ENCODE measurements around the gene CYP4F8. TPM values are rescaled to one million over a fixed set of nuclear protein-coding genes. Genes with fewer than 3 reads are reported as not detected.

CYP4F8 gene
- total RNA-seq, 1 experiment from 2014 or later: not detected

DNA sequence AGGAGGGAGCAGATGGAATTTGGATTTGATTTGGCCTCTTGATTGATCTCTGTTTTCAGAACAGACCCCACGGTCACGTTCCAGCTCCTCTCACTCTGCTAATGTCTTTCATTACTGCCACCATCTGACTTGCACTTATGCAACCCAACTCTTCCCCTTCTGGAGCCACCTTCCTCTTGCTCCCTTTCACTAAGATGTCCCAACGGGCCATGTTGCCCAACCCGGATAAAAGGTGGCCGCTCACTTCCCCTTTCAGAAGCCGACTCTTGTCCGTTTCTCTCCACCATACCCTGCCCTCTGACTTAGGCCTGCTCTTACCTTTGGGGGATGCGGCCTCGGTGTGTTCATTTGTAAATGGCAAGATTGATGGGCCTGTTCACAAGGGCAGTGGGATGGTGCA is 27.4 kb upstream of the CYP4F8 start:
- Histone ChIP-seq H2BK5ac (ENCODE audit: insufficient read length, low read length) (no peak overlapping the region), H2AFZ (ENCODE audit: low read length) (no peak overlapping the region), H2BK15ac (ENCODE audit: low read depth, low read length) (no peak overlapping the region), H4K8ac (replicated peaks; ENCODE audit: insufficient read length, low read depth, low read length) (no peak overlapping the region), H3K4me1 (ENCODE audit: insufficient read depth, low read length) (no peaks in the 10 kb centered on the region), H4K5ac (ENCODE audit: insufficient read length, low read depth, low read length) (no peak overlapping the region), H3K4ac (ENCODE audit: low read depth, low read length) (no peak overlapping the region), H3K18ac (ENCODE audit: insufficient read length, low read depth, low read length) (no peak overlapping the region), H3K14ac (ENCODE audit: insufficient read depth, low read length) (no peak overlapping the region), H3K4me2 (ENCODE audit: insufficient read depth, insufficient read length, low read length) (no peak overlapping the region), H2BK20ac (ENCODE audit: low read depth, low read length, poor library complexity, severe bottlenecking) (no peak overlapping the region), H3K79me2 (ENCODE audit: insufficient read depth, low read length) (no peaks in the 10 kb centered on the region), H3K79me1 (ENCODE audit: insufficient read depth, low read depth, low read length, poor library complexity, severe bottlenecking) (no peaks in the 10 kb centered on the region), H3T11ph (ENCODE audit: low read length) (no peak overlapping the region), H3K23ac (ENCODE audit: insufficient read length, low read depth, low read length) (no peak overlapping the region), H3K9ac (ENCODE audit: extremely low read depth, insufficient read length, low read length) (no peak overlapping the region), H3K56ac (ENCODE audit: insufficient read length, low read depth, low read length) (no peak overlapping the region), H2AK5ac (ENCODE audit: insufficient read length, low read length) (no peak overlapping the region), H3K9me3 (ENCODE audit: control insufficient read depth, low read depth, low read length) (peaks cover 47% of the 10 kb centered on the region), H2BK12ac (ENCODE audit: insufficient read length, low read depth, low read length) (no peak overlapping the region), H4K20me1 (ENCODE audit: control insufficient read depth, insufficient read depth, insufficient read length) (no peaks in the 10 kb centered on the region), H3K27ac (ENCODE audit: insufficient read length, low read depth, low read length) (no peak overlapping the region), H3K23me2 (ENCODE audit: insufficient read length, low read depth, low read length, poor library complexity, severe bottlenecking) (no peaks in the 10 kb centered on the region), H4K91ac (ENCODE audit: insufficient read length, low read depth, low read length) (no peak overlapping the region), H3K27me3 (ENCODE audit: insufficient read depth, low read length) (no peaks in the 10 kb centered on the region), H2BK120ac (ENCODE audit: low read depth, low read length, poor library complexity, severe bottlenecking) (no peak overlapping the region)
- no peak for DNase-seq
- Mint-ChIP-seq H3K27ac (no peak overlapping the region), H3K9me3 (peaks cover 76 to 89% of the 10 kb centered on the region in 2 experiments), H3K4me1 (no peaks in the 10 kb centered on the region), H3K4me3 (no peak overlapping the region), H3K27me3 (ENCODE audit: low read depth) (peaks cover 5% of the 10 kb centered on the region), H3K36me3 (ENCODE audit: insufficient read depth in 1 of 3, low read depth in 3 of 3) (peaks cover 11 to 32% (median 14%) of the 10 kb centered on the region in 3 experiments; a peak in 6 of 7 replicates)
- no CpG with 5 or more reads among the region's 9 CpGs for WGBS (ENCODE audit: extremely low coverage, insufficient read length, low lambda C conversion rate)
- TF ChIP-seq, protein P1, sequence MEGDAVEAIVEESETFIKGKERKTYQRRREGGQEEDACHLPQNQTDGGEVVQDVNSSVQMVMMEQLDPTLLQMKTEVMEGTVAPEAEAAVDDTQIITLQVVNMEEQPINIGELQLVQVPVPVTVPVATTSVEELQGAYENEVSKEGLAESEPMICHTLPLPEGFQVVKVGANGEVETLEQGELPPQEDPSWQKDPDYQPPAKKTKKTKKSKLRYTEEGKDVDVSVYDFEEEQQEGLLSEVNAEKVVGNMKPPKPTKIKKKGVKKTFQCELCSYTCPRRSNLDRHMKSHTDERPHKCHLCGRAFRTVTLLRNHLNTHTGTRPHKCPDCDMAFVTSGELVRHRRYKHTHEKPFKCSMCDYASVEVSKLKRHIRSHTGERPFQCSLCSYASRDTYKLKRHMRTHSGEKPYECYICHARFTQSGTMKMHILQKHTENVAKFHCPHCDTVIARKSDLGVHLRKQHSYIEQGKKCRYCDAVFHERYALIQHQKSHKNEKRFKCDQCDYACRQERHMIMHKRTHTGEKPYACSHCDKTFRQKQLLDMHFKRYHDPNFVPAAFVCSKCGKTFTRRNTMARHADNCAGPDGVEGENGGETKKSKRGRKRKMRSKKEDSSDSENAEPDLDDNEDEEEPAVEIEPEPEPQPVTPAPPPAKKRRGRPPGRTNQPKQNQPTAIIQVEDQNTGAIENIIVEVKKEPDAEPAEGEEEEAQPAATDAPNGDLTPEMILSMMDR (conservative IDR thresholded peaks at IDR 0.05): no peak

Data from H9 (cell line).